GM18498 (cell line): ENCODE measurements around the gene ASCL2.
"Not testable (repeated sequence)": the region's sequence is repeated elsewhere in the genome, so short reads cannot be mapped to it uniquely, and the experiment has no call there.

ENCODE experiments used
- ATAC-seq: cut with Tn5 transposase; IDR thresholded peaks from one replicate; pipeline ENCODE4 v1.9.1; 2021; ENCODE audit warnings: mild to moderate bottlenecking, moderate library complexity; ENCODE audit not compliant: unreplicated experiment

ASCL2 gene

DNA sequence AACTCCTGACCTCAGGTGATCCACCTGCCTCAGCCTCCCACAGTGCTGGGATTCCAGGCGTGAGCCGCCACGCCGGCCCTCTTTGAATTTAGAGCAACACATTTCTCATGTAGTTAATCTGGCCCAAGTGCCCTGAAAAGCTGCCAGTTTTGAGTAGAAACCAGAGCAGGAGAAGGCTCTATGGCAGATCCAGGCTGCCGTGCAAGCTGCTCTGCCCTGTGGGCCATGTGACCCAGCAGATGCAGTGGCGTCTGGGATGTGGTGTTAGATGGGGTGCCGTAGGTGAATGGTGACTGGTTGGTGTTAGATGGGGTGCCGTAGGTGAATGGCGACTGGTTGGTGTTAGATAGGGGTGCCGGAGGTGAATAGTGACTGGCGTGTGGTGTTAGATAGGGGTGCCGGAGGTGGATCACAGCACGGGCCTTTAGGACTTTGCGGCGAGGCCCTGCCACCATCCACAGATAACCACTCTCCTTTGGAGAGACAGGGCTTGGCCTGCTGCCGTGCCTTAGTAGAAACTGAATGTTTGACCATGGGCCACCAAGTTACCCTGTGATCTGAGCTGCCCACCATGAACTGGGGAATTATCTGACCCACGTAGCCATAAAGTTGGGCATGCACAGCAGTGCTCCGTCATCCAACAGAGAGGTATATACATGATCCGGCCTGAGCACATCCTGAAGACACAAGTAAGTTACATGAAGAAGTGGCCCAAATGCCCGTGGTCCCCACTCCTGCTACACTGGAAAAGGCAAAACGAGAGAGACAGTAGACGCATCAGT is 32.7 kb downstream of the ASCL2 start:
- no peak for ATAC-seq

DNA sequence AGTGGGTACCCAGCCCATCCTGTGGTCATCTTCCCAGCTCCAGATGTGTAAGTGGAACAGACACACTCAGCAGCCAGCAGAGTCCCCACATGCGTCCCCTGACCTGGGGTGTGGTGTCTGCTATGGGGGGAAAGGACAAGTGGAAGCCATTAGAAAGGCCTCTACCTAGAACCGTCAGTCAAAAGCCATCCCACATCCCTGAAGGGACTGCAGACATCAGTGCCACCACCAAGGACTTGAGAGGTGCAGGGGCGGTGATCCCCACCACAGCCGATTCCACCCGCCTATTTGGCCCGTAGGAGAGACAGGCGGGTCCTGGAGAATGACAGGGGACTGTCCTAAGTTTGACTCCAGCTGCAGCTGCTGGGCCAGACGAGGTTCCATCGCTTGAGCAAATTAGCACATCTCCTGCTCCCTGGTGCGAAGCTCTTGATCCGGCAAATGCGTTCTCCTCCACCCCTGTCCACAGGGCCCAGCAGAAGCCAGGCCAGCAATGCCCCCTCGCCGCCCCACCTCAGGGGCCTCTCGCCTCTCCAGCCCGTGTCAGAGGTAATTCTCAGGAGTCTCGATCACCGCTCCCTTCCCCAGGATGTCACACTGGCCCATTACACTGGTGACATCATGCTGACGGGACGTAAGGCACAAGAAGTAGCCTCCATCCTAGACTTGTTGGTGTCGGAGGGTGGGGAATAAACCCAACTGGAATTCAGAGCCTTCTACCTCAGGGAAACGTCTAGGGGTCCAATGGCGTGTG is 33.8 kb downstream of the ASCL2 start:
- not testable (repeated sequence) for ATAC-seq

DNA sequence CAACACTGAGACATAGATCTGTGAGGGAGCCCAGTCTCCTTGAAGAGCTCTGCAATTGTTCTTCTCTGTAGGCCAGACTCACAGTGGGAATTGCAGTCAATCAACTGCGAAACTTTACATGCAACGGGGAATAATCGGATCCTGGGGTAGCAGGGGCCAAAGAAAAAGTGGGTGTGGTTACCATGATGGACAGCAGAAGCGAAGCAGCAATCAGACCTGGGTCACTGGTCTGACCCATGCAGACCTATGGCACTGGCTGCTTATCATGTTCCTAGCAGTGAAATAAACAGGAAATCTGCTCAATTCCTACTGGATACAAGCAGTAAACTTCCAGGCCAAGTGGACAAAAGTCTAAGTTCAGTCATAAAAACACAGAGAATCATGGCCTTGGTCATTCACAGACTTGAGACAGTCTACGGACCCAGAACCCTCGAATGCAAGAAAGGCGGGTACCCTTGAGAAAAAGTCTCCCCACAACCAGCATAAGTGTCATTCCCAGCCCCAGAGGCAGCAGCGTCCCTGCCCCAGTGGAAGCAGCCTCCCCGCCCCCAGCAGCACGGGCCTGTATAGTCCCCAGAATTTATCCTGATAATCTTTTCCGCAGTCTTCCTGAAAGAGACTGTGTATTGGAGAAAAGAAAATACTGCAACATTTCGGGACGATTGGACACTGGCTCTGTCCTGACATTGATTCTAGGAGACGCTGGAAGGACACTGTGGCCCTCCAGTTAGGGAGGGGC is 34.6 kb downstream of the ASCL2 start:
- ATAC-seq: no peak

DNA sequence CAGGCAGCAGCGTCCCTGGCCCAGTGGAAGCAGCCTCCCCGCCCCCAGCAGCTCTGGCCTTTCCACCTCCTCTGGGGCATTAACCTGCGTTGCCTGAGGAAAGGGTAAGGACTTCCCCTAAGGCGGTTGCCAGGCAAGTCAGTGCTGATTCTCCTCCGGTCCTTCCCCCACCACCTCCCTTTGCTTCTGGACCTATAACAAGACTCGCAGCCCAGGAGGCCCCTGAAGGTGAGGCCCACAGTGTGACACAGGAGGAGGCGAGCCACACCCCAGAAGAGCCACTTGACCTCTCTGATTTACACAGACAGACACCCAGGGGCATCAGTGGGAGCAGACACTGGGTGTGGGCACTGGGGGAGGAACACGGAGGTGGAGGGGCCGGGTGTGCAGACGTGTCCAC is 35.4 kb downstream of the ASCL2 start:
- ATAC-seq: no peak

DNA sequence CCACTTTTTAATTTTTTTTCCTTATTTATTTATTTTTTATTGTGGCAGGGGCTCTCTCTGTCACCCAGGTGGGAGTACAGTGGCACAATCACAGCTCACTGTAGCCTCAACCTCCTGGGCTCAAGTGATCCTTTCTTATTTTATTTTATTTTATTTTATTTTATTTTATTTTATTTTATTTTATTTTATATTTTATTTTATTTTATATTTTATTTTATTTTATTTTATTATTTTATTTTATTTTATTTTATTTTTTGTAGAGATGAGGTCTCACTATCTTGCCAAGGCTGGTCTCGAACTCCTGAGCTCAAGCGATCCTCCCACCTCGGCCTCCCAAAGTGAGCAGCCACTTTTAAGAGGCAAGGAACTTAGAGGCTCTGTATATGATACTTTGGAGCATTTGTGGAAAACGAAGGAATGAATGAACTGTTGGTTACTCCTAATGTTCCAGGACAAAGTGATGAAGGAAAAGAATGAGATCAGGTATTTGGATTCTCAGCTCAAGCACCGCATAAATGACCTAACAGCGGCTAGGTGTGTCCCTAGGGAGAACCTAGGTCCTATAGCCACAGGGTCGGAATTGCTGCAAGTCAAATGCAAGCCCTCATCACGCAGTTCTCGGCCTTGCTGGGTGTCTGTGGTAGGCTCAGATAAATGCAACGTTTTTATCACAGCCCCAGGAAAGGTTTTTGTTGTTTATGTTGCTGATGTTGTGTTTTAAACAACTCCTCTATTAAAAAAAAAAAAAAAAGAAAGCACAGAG is 36.5 kb downstream of the ASCL2 start:
- ATAC-seq: no peak

DNA sequence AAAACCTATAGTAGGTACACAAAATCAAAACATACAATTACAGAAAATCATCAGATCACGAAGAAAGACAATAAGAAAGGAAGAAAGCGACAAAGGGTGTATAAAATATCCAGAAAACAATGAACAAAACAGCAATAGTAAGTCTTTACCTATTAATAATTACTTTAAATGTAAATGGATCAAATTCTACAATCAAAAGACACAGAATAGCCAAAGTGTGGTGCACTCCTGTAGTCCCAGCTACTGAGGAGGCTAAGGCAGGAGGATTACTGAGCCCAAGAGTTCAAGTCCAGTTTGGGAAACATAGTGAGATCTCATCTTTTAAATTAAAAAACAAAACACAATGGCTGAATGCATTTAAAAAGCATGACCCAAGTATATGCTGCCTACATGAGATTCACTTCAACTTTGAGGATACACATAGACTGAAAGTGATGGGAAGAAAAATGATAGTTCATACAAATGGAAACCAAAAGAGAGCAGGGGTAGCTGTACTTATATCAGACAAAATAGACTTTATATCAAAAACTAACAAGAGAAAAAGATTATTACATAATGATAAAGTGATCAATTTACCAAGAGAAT is 40.6 kb downstream of the ASCL2 start:
- ATAC-seq: no peak

DNA sequence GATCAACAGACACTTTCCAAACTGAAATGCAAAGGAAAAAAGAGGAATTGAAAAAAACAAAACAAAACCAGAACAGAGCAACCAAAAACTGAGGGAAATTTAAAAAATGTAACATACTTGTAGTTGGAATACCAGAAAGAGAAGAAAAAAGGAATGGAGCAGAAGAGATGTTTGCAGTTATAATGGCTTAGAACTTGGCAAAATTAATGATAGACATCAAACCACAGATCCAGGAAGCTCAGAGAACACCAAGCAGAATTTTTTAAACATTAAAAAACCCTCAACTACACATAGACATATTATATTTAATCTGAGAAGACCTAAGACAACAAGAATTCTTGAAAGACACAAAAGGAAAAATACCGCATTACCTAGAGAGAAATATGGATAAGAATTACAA is 46.1 kb downstream of the ASCL2 start:
- no peak for ATAC-seq

DNA sequence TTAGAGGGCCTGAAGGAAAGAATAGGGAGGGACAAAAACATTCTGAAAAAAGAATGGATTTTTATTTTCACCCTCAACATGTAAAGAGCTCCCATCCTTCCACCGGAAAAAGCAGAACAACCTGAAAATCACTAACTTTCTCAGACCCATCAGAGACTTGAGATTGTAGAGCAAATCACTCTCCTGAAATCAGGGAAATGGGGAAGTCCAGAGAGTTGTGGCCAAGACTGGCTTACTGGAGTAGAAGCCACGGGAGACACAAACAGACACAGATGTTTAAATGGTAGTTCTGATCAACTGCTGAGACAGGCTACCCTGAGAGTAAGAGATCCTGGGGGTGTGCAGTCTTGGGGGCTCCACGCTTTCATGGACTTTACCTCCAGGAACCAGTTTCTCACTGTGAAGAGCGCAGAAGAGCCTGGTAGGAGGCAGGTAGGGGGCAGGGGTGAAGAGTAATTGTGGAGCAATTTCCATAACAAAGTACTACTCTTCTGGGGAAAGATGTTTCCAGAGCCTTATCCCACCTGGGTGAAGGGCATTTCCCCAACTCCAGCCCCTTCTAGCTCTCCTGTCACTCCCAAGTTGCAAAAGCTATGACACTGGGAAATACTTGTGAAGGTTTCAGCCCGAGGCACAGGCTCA is 47.1 kb downstream of the ASCL2 start:
- no peak for ATAC-seq

DNA sequence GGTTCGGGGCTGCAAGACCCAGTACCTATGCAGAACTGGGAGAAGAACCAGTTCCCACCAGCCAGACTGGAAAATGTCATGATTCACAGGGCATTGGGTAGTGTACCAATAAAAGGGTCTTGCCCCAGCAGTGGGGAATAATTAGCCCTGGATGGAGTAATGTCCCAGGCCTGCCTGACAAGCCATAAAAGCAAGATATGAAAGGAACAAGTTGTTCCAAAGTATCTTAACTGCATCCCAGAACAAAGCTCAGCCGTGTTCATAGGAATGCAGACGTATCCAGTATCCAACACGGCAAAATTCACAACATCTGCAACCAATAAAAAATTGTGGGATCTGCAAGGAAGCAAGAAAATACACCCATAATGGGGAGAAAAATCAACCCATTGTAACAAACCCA is 47.9 kb downstream of the ASCL2 start:
- ATAC-seq: no peak

DNA sequence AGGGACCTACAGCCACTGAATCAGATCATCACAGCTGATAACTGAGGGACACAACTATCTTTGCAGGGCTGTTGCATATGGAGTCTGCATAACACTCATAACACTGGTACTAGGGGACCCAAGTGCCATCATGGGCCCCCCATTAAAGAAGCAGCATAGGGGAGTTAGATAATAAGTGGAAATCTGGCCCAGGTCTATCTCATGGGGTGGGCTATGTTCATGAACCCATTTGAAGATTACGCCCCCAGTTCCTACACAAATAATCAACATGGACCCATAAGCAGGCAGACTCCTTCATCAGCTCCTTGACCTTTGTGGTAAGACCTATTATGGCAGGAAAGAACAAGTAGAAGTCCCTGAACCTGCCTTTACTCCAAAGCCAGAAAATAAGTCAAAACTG is 48.8 kb downstream of the ASCL2 start:
- no peak for ATAC-seq

DNA sequence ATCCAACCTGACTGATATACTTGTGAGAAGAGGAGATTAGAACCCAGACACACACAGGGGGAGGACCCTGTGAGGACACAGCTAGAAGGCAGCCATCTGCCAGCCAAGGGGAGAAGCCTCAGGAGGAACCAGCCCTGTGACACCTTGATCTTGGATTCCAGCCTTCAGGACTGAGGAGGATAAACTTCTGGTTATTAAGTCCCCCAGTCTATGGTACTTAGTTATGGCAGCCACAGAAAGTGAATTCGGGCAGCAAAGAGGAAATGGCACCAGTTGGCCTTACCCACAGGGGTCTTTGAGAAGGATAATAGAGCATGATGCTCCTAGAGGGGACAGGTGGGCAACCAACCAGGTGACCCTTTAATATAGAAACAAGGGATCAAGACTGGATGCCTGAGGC is 49.4 kb downstream of the ASCL2 start:
- no peak for ATAC-seq

DNA sequence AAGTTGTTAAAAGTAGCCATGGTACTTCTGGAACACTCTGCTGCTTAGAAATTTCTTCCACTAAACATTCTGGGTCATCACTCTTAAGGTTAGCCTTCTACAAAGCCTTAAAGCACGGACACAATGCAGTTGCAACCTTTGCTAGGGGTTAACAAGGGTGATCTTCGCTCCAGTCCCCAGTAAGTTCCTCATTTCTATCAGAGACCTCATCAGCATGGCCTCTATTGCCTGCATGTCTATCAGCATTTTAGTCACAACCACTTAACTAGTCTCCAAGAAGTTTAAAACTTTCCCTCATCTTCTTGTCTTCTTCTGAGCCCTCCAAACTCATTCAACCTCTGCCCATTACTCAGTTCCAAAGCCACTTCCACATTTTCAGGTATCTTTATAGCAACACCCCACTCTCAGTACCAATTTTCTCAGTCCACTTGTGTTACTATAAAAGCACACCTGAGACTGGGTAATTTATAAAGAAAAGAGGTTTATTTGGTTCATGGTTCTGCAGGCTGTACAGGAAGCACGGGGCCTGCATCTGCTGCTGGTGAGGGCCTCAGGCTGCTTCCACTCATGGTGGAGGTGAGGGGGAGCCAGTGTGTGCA is 50.1 kb downstream of the ASCL2 start:
- ATAC-seq: no peak

DNA sequence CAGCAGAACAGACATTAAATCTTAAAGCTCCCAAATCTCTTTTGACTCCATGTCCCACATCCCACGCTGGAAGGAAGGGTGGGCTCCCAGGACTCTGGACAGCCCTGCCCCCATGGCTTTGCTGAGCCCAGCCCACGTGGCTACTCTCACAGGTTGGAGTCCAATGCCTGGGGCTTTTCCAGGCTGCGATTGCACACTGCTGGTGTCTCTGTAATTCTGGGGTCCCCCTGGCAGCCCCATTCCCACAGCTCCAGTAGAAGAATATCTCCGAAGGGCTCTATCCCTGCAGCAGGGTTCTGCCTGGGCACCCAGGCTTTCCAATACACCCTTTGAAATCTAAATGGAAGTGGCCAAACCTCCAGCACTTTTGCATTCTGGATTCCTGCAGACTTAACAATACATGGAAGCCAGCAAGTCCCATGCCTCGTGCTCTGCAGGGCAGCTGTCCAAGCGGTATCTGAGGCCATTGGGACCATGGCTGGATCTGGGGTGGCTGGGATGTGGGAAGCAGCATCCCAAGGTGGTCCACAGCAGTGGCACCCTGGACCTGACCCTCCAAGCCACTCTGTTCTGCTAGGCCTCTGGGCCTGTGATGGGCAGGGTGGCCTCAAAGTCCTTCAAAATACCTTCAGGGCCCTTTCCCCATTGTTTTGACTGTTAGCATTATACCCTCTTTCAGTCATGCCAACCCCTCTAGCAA is 50.9 kb downstream of the ASCL2 start:
- ATAC-seq: no peak
